Central memory CD8-positive, alpha-beta T cell (primary cell): ENCODE data around the gene SPTB.

ENCODE experiments used
- ATAC-seq: fragments of 150-1000 bp; cut with Tn5 transposase; replicated peaks from 2 replicates; pipeline ENCODE4 v1.10.0; 2022; ENCODE audit warnings: mild to moderate bottlenecking, moderate FRiP score, moderate number of reproducible peaks; ENCODE audit not compliant: poor library complexity, severe bottlenecking; ENCODE audit errors: extremely low read depth
- DNase-seq, 2 donors: peaks; one replicate each; pipeline ENCODE4 v3.0.0; 2021; ENCODE audit warnings: low spot score in 2 of 2
- H3K27ac Mint-ChIP-seq: one replicate; pipeline ENCODE4 v1.8.0; 2022; ENCODE audit warnings: low read depth, mild to moderate bottlenecking, moderate library complexity, mixed read lengths
- H3K27me3 Mint-ChIP-seq: one replicate; pipeline ENCODE4 v1.8.0; 2022; ENCODE audit warnings: mixed read lengths
- H3K36me3 Mint-ChIP-seq: one replicate; pipeline ENCODE4 v1.8.0; 2022; ENCODE audit warnings: mild to moderate bottlenecking, moderate library complexity, mixed read lengths; ENCODE audit not compliant: insufficient read depth
- H3K4me1 Mint-ChIP-seq: one replicate; pipeline ENCODE4 v1.8.0; 2022; ENCODE audit warnings: mixed read lengths
- H3K4me3 Mint-ChIP-seq: one replicate; pipeline ENCODE4 v1.8.0; 2022; ENCODE audit warnings: mild to moderate bottlenecking, moderate library complexity, mixed read lengths
- H3K9me3 Mint-ChIP-seq: one replicate; pipeline ENCODE4 v1.8.0; 2022; ENCODE audit warnings: mixed read lengths

SPTB gene

DNA sequence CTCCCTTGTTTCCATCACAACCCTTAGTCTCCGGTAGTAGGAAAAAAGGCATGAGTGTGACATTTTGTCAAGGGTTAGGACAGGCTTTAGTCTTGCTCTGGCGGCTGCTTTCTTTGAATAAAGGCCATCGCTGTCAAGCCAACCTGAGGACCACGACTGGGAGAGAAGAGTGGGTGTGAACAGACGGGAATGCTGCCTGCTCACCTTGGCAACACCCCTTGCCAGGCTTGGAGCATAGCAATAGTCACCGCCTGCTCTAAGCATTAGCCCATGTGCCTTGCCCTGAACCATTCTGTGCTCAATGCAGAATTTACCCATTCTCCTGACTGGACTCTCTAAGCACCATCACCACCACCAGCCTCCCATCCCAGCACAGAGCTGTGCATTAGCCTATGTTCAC lies 36.2 kb downstream of the SPTB start:
- Mint-ChIP-seq H3K4me3 (no peak overlapping the region), H3K27ac (no peak overlapping the region), H3K36me3 (no peaks in the 10 kb centered on the region), H3K9me3 (no peaks in the 10 kb centered on the region), H3K4me1 (peaks cover 8% of the 10 kb centered on the region), H3K27me3 (peaks cover 75% of the 10 kb centered on the region)
- no peak for ATAC-seq
- DNase-seq = no peak

DNA sequence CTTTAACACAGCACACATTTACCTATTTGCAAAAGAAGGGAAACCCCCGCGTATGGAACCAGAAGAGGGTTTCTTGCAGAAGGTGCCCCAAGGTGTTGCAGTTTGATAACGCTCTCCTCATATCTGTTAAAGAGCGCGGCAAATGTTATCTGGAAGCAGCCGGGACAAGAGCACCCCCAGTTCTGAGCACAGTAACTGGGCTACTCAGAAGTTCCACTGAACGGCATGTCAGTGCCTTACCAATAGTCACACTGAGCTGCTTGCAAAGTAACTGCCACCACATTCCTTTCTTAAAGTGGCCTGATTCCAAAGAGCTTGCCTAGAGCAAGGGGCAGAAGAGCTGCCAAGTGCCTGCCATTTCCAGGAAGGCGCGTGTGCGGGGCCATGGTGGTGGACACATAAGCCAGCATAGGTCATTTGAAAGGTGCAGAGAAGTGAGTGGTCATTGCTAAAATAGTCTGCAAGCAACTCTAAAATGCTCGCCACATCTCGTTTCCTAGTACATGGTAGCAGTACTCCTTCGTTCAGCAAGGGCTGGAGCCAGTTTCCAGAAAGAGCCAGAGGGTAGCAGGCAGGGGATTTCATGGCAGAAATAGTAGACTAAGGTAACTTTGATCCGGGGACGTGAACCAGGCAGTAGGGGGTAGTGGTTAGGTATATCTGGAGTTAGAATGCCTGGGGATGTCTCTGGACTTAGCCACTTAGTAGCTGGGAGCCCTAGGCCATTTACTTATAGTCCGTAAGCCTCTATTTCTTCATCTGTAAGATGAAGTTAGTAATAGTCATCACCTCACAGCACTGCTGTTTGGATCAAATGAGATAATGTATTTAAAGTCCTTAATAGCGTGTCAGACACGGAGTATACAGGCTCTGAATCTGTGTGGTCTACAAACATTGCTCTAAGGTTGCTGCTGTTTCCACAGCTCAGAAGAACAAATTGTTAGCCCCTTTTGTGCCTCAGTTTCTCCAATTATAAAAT lies 37.6 kb downstream of the SPTB start:
- DNase-seq (no peak), ATAC-seq (no peak)
- Mint-ChIP-seq H3K27ac (no peak overlapping the region), H3K27me3 (peaks cover 72% of the 10 kb centered on the region), H3K9me3 (no peaks in the 10 kb centered on the region), H3K36me3 (no peaks in the 10 kb centered on the region), H3K4me3 (no peak overlapping the region), H3K4me1 (no peaks in the 10 kb centered on the region)

DNA sequence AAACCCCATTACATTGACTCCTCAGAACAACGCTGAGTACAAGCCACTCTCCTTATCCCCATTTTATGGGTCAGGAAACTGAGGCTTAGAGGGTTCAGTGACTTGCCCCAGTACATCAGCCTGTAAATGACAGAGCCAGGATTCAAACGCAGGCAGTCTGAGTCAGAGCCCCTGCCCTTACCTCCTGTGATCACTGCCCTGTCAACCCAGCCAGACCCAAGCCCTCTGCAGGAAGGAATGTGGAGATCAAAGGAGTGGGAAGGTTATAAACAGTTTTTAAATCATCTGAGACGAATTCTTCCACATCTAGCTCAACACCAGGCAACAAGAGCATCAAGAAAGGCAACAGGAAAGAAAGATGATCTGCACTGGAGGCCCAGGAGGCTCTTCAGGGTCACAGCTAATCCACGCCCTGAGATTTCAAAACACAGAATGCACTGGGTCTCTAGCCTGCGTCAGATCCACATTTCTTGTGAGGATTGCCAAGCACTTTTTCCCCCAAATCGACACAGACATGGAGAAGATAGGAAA lies 38.5 kb downstream of the SPTB start:
- H3K36me3 Mint-ChIP-seq = no peaks in the 10 kb centered on the region
- DNase-seq (no peak), ATAC-seq (no peak)
- H3K9me3 Mint-ChIP-seq = no peaks in the 10 kb centered on the region
- H3K4me3 Mint-ChIP-seq = no peak overlapping the region
- no peaks in the 10 kb centered on the region for H3K4me1 Mint-ChIP-seq
- peaks cover 73% of the 10 kb centered on the region for H3K27me3 Mint-ChIP-seq
- H3K27ac Mint-ChIP-seq = no peak overlapping the region

DNA sequence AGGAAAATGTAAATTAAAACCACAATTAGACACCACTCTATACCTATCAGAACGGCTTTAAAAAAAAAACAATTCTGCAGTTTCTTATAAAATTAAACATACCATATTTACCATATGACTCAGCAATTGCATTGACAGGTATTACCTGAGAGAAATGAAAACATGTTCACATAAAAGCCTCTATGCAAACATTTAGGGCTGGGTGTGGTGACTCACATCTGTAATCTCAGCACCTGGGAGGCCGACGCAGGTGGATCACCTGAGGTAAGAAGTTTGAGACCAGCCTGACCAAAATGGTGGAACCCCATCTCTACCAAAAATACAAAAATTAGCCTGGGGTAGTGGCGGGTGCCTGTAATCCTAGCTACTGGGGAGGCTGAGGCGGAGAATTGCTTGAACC lies 41.1 kb downstream of the SPTB start:
- Mint-ChIP-seq H3K27ac (no peak overlapping the region), H3K36me3 (no peaks in the 10 kb centered on the region), H3K27me3 (peaks cover 47% of the 10 kb centered on the region), H3K4me3 (no peak overlapping the region), H3K9me3 (no peaks in the 10 kb centered on the region), H3K4me1 (no peaks in the 10 kb centered on the region)
- ATAC-seq = no peak
- no peak for DNase-seq

DNA sequence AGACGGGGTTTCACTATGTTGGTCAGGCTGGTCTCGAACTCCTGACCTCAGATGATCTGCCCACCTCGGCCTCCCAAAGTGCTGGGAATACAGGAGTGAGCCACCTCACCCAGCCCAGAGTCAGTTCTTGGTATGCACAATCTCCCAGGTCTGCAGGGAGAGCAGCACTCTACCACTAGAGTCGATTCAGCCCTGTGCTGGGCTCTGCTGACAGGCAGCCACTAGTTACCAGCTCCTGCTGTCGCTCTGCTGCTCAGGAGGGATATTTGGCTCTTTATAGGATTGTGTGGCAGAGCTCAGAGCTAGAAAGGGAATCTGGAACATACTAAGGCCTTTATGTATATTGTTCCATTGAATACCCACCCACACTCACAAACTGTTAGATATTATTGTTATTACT lies 44.3 kb downstream of the SPTB start:
- no peaks in the 10 kb centered on the region for H3K9me3 Mint-ChIP-seq
- no peak overlapping the region for H3K4me3 Mint-ChIP-seq
- H3K27ac Mint-ChIP-seq = no peak overlapping the region
- no peaks in the 10 kb centered on the region for H3K36me3 Mint-ChIP-seq
- no peaks in the 10 kb centered on the region for H3K4me1 Mint-ChIP-seq
- ATAC-seq = no peak
- peaks cover 18% of the 10 kb centered on the region for H3K27me3 Mint-ChIP-seq
- DNase-seq = no peak

DNA sequence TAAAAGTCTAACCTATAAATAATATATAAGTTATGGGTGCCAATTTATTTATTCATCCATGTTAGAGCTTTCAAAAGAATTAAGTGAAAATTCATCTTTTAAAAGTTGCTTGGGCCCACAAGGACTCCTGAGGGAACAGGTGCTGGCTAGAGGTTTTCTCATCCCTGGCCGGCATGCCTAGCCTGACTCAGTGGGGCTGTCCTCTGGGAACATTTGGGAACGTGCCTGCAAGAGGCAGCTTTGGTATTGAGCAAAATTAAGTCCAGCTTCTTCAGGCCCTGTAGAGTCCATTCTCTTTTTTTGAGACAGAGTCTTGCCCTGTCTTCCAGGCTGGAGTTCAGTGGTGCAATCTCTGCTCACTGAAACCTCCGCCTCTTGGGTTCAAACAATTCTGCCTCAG lies 44.7 kb downstream of the SPTB start:
- Mint-ChIP-seq H3K27ac (no peak overlapping the region), H3K4me1 (no peaks in the 10 kb centered on the region), H3K36me3 (no peaks in the 10 kb centered on the region), H3K9me3 (no peaks in the 10 kb centered on the region), H3K4me3 (no peak overlapping the region), H3K27me3 (peaks cover 18% of the 10 kb centered on the region)
- no peak for DNase-seq
- ATAC-seq = no peak

DNA sequence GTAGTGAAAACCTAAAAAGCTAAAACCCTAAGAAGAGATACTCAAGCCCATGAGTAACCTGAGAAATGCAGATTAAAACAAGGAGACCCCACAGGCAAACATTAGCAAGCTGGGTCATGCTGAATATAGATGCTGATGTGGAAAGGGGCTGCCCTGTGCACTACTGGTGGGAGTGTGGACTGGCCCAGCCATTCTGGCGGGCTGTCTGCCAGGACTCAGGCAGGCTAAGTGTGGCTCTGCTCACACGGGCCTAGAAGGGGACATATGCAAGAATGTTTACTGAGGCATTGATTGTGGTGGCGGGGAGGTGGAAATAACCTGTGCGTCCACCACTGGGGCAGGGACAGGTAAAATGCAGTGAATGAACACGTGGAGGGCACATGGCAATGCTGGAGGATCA lies 48.3 kb downstream of the SPTB start:
- DNase-seq (no peak), ATAC-seq (no peak)
- Mint-ChIP-seq H3K4me1 (no peaks in the 10 kb centered on the region), H3K9me3 (no peaks in the 10 kb centered on the region), H3K27me3 (peaks cover under 1% of the 10 kb centered on the region), H3K27ac (no peak overlapping the region), H3K4me3 (no peak overlapping the region), H3K36me3 (no peaks in the 10 kb centered on the region)

DNA sequence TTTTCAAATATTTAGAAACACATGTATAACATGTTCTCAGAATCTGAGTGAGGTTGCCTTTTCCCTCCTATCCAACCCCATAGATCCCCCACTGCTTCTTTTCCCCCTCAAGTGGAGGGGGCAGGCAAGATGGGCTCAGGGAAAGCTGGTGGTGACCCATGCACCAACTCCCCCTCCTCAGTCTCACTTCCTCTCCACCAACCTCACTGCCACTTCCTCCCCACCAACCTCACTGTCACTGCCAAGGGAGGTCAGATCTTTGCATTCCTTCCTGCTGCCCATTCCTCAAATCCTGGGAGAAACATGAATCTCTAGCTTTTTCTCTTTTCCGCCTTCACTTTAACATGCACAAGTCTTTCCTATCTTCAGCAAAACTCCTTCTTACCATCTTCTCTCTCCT lies 48.7 kb downstream of the SPTB start:
- Mint-ChIP-seq H3K27ac (no peak overlapping the region), H3K9me3 (no peaks in the 10 kb centered on the region), H3K4me1 (no peaks in the 10 kb centered on the region), H3K36me3 (no peaks in the 10 kb centered on the region), H3K27me3 (no peaks in the 10 kb centered on the region), H3K4me3 (no peak overlapping the region)
- DNase-seq (no peak), ATAC-seq (no peak)

DNA sequence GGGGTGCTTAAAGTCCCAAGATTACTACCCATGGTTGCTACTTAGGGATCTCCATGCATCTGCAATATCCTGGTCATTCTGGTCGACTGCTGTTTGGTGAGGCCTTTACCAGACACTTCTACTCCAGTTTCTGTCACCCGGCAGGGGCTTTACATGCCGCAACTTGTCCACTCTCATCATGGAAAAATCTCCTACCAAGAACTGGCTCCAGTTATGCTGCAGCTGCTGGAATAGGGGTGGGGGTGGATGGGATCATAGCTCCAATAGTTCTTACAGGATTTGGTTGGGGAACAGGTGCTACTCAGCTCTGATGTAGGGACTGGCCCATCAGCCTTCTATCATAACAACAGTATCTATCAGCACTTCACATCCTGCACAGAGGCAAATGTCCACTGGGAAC lies 51.6 kb downstream of the SPTB start:
- Mint-ChIP-seq H3K4me1 (peaks cover 4% of the 10 kb centered on the region), H3K27ac (no peak overlapping the region), H3K36me3 (no peaks in the 10 kb centered on the region), H3K4me3 (no peak overlapping the region), H3K9me3 (no peaks in the 10 kb centered on the region), H3K27me3 (peaks cover 15% of the 10 kb centered on the region)
- ATAC-seq = no peak
- no peak for DNase-seq

DNA sequence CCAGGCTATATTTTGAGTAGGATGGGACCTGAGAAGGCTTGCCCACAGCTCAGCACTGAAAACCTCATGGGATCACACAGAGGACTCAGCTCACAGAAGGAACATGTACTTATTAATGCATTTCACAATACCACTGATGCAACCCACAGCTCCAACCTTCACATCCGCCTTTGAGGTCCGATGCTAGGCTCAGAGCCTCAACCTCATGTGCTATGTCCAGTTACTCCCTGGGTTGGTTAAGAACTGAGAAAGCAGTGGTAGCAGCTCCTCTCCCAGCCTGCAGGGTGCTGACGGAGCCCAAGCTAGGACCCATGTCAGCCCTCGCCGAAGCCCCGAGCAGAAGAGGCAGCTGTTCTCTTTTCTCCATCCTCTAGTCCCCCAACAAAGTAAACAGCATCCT lies 52.9 kb downstream of the SPTB start:
- H3K27ac Mint-ChIP-seq = no peak overlapping the region
- H3K4me3 Mint-ChIP-seq = no peak overlapping the region
- DNase-seq (no peak), ATAC-seq (no peak)
- no peaks in the 10 kb centered on the region for H3K9me3 Mint-ChIP-seq
- H3K27me3 Mint-ChIP-seq = peaks cover 21% of the 10 kb centered on the region
- no peaks in the 10 kb centered on the region for H3K36me3 Mint-ChIP-seq
- H3K4me1 Mint-ChIP-seq = peaks cover 6% of the 10 kb centered on the region

DNA sequence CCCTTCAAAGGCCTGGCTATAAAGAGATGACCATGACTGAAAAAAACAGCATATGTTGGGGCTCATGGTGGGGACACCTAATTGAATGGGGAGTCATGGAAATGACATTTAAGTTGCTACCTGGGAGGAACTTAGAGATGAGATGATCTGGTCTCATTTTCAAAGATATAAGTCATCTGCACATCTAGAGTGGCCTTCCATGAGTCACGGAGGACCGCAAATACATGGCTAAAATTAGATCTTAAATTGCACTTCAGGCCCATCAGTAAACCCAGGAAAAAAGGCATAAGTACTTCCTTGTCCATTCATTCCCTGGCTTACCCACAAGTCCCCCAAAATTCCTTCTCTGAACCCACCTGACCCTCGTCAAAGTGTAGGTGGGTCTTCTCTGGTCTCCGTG lies 53.4 kb downstream of the SPTB start:
- ATAC-seq = no peak
- no peaks in the 10 kb centered on the region for H3K9me3 Mint-ChIP-seq
- H3K4me3 Mint-ChIP-seq = no peak overlapping the region
- H3K36me3 Mint-ChIP-seq = no peaks in the 10 kb centered on the region
- H3K27ac Mint-ChIP-seq = no peak overlapping the region
- peaks cover 23% of the 10 kb centered on the region for H3K27me3 Mint-ChIP-seq
- peaks cover 6% of the 10 kb centered on the region for H3K4me1 Mint-ChIP-seq
- no peak for DNase-seq

DNA sequence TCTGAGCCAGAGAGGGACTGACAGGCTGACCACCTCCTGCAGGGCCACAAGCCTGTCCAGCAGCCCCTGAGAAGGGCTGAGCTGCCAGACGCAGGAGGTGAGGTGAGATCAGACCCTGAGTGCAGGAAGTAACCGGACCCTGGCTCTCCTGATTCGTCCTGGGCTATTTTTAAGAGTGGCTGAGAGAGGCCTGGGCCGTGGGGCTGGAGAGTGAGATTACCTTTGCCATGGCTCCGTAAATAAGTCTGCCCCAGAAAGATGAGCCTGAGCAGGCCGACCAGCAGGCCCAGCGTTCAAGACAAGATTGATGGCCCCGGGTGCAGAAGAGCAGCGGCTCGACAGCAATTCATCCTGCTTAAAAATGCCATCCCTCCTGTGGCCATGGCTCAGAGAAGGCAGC lies 54.2 kb downstream of the SPTB start:
- ATAC-seq (no peak), DNase-seq (no peak)
- Mint-ChIP-seq H3K4me3 (no peak overlapping the region), H3K36me3 (no peaks in the 10 kb centered on the region), H3K9me3 (no peaks in the 10 kb centered on the region), H3K27me3 (peaks cover 31% of the 10 kb centered on the region), H3K27ac (no peak overlapping the region), H3K4me1 (peaks cover 6% of the 10 kb centered on the region)

DNA sequence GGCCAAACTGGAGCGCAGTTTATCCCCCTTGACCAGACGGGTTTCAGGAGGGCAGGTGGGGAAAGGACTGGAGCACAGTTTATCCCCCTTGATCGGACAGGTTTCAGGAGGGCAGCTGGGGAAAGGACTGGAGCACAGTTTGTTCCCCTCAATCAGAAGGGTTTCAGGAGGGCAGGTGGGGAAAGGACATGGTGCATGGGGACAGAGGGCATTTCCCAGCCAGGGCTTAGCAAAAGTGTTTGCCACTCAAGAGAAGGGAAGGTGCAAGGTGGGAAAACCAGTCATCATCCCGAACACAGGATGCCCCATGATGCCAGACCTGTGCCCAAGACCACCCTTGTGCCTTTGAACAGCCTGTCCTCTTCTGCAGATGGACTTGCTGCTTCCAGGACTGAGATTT lies 54.7 kb downstream of the SPTB start:
- H3K36me3 Mint-ChIP-seq = no peaks in the 10 kb centered on the region
- peaks cover 6% of the 10 kb centered on the region for H3K4me1 Mint-ChIP-seq
- ATAC-seq (no peak), DNase-seq (no peak)
- no peaks in the 10 kb centered on the region for H3K9me3 Mint-ChIP-seq
- H3K4me3 Mint-ChIP-seq = no peak overlapping the region
- peaks cover 32% of the 10 kb centered on the region for H3K27me3 Mint-ChIP-seq
- no peak overlapping the region for H3K27ac Mint-ChIP-seq
